GM12878 (cell line): Measurements from ENCODE around the gene CDK17. TPM values are rescaled to one million over a fixed set of nuclear protein-coding genes. Genes with fewer than 3 reads are reported as not detected.

ENCODE experiments used
- ATAC-seq: fragments of 200-7000 bp; cut with Tn5 transposase; 3 replicates; pipeline ENCODE4 v1.9.1; 2020; ENCODE audit warnings: mild to moderate bottlenecking, moderate library complexity
- BruUV-seq: library from RNA; stranded (reverse); fragments of 400-500 nt; replicated peaks from 2 replicates; lab custom pipeline; 2021; lab: Mats Ljungman, UMichigan
- CTCF ChIA-PET: fragments of 300-600 bp; sonication (Branson Sonifier 250); formaldehyde crosslinking; extraction: SDS; loops from one replicate; lab custom pipeline; 2021; ENCODE audit warnings: inconsistent platforms; lab: Yijun Ruan, JAX
- POLR2A ChIA-PET: fragments of 350-600 bp; formaldehyde crosslinking; extraction: SDS; loops from one replicate; lab custom pipeline; 2021; ENCODE audit warnings: inconsistent platforms; lab: Charles Lee
- RAD21 ChIA-PET: fragments of 300-600 bp; sonication (Branson Sonifier 250); formaldehyde crosslinking; loops from one replicate; lab custom pipeline; 2023; ENCODE audit warnings: antibody characterized with exemption; ENCODE audit not compliant: unreplicated experiment; lab: Charles Lee
- SMC1A ChIA-PET: fragments of 300-600 bp; sonication (Branson Sonifier 250); formaldehyde crosslinking; loops from one replicate; lab custom pipeline; 2023; ENCODE audit not compliant: unreplicated experiment, uncharacterized antibody; lab: Charles Lee
- DNase-seq: peaks from one replicate; pipeline ENCODE4 v3.0.0-alpha.2; 2011; ENCODE audit warnings: low read depth, low spot score
- FAIRE-seq: peaks from 3 replicates; lab custom pipeline; 2011; peaks lifted over from hg19 to GRCh38; lab: Jason Lieb, UNC
- H2AFZ ChIP-seq: 2 replicates; pipeline ENCODE4 v1.6.0; 2011; ENCODE audit warnings: low read depth, low read length, control low read depth; ENCODE audit not compliant: control insufficient read depth
- H3K27ac ChIP-seq: 2 replicates; pipeline ENCODE4 v1.5.1; 2011; ENCODE audit warnings: control low read depth; ENCODE audit not compliant: control insufficient read depth, insufficient read depth
- H3K27me3 ChIP-seq, 2 experiments: replicated peaks in 1 of 2; 2 replicates each; pipeline versions ENCODE4 v1.6.0 to v1.6.1; 2011; ENCODE audit warnings: low read length in 1 of 2; ENCODE audit not compliant: control insufficient read depth in 2 of 2, insufficient read depth in 2 of 2
- H3K36me3 ChIP-seq, 2 experiments: 2 replicates each; pipeline ENCODE4 v1.5.1; 2011; ENCODE audit warnings: low read length in 1 of 2; ENCODE audit not compliant: control insufficient read depth in 2 of 2, insufficient read depth in 2 of 2
- H3K4me1 ChIP-seq: 2 replicates; pipeline ENCODE4 v1.6.1; 2011; ENCODE audit warnings: mild to moderate bottlenecking, low read length, moderate library complexity, mixed read lengths; ENCODE audit not compliant: control insufficient read depth, insufficient read depth
- H3K4me2 ChIP-seq: 2 replicates; pipeline ENCODE4 v1.6.0; 2011; ENCODE audit warnings: control low read depth; ENCODE audit not compliant: control insufficient read depth, insufficient read depth
- H3K4me3 ChIP-seq: fragments of 200-600 bp; sonication (generic); 2 replicates; pipeline ENCODE4 v1.5.1; 2016
- H3K79me2 ChIP-seq: 2 replicates; pipeline ENCODE4 v1.6.0; 2011; ENCODE audit warnings: low read length; ENCODE audit not compliant: control insufficient read depth, insufficient read depth
- H3K9ac ChIP-seq: 2 replicates; pipeline ENCODE4 v1.8.0; 2011; ENCODE audit warnings: low read length, control low read depth, mixed read lengths; ENCODE audit not compliant: control insufficient read depth, insufficient read depth
- H3K9me3 ChIP-seq: replicated peaks from 3 replicates; pipeline ENCODE4 v1.5.1; 2011; ENCODE audit warnings: mild to moderate bottlenecking, low read length; ENCODE audit not compliant: control insufficient read depth, insufficient read depth
- H4K20me1 ChIP-seq: 2 replicates; pipeline ENCODE4 v1.6.0; 2011; ENCODE audit not compliant: control insufficient read depth, insufficient read depth
- ASH2L ChIP-seq: fragments of 300-600, 200-600 bp; sonication (generic); IDR thresholded peaks from 2 replicates; pipeline ENCODE4 v1.6.1; 2017; ENCODE audit warnings: low read depth, mild to moderate bottlenecking, borderline replicate concordance
- BHLHE40 ChIP-seq, 2 experiments: fragments of 450-650 bp in 1 of 2; IDR thresholded peaks; 2 replicates each; pipeline ENCODE4 v1.6.1; 2011 to 2017; ENCODE audit warnings: low read depth in 2 of 2, borderline replicate concordance in 1 of 2, improper control_type of control experiment in 1 of 2, low read length in 1 of 2, mild to moderate bottlenecking in 1 of 2
- CREM ChIP-seq: IDR thresholded peaks from 2 replicates; pipeline ENCODE4 v1.6.1; 2014; ENCODE audit warnings: antibody characterized with exemption, low read depth
- ESRRA ChIP-seq: IDR thresholded peaks from 2 replicates; pipeline ENCODE4 v1.6.1; 2012; ENCODE audit warnings: mild to moderate bottlenecking, low read length, improper control_type of control experiment
- NR2C2 ChIP-seq: IDR thresholded peaks from 2 replicates; pipeline ENCODE4 v1.6.1; 2011; ENCODE audit warnings: borderline replicate concordance, low read depth; ENCODE audit not compliant: control insufficient read depth, insufficient read length
- NRF1 ChIP-seq: conservative IDR thresholded peaks from 2 replicates; pipeline ENCODE4 v1.6.1; 2011; ENCODE audit warnings: mild to moderate bottlenecking, low read depth, low read length, improper control_type of control experiment
- USF2 ChIP-seq: IDR thresholded peaks from 2 replicates; pipeline ENCODE4 v1.6.1; 2011; ENCODE audit warnings: low read depth, low read length, improper control_type of control experiment, borderline replicate concordance
- ZBTB4 ChIP-seq: fragments of 450-650 bp; formaldehyde crosslinking; IDR thresholded peaks from 2 replicates; pipeline ENCODE4 v1.4.0; 2022; ENCODE audit warnings: mild to moderate bottlenecking, moderate library complexity
- WGBS: methylation state at CpG from one replicate; pipeline ENCODE4 v1.1.6; 2016; ENCODE audit warnings: low lambda C conversion rate; ENCODE audit not compliant: insufficient replicate concordance, insufficient coverage; ENCODE audit errors: missing lambda C conversion rate; 5-methylcytosine and 5-hydroxymethylcytosine counted together
- in situ Hi-C: fragments of 300-500 bp; cut with MboI; formaldehyde crosslinking; loops from 9 replicates; pipeline ENCODE4 v1.14.3; 2018; ENCODE audit warnings: mixed read lengths
- intact Hi-C: fragments of 100-400 bp; cut with micrococcal nuclease; formaldehyde crosslinking; loops from one replicate; pipeline ENCODE4 v1.14.2; 2022; ENCODE audit not compliant: unreplicated experiment
- polyA plus RNA-seq, 11 experiments: library from polyadenylated mRNA; depleted of rRNA in 4 of 11; unstranded in 6 of 11; stranded (reverse) in 5 of 11; fragments of >200 nt; fragmentation: Nextera tagmentation in 4 of 11; fragmentation: Illumina TruSeq in 1 of 11; extraction: Ambion mirVana in 4 of 11; extraction: Trizol in 1 of 11; gene quantifications; 1 replicate in 1 of 11; 2 replicates in 10 of 11; pipeline versions ENCODE4 v1.2.1 to v1.2.3, GENCODE V29; 2011 to 2016; ENCODE audit warnings: inconsistent platforms in 2 of 11, missing spikeins in 2 of 11, low read depth in 1 of 11
- total RNA-seq, 4 experiments: library from RNA; depleted of rRNA in 3 of 4; stranded (reverse); fragments of >200 nt in 3 of 4; fragmentation: Illumina TruSeq in 1 of 4; extraction: Trizol in 1 of 4; gene quantifications; 2 replicates each; pipeline versions ENCODE4 v1.2.1 to v1.2.3, GENCODE V29; 2013 to 2021

CDK17 gene
- total and polyA plus RNA-seq, 10 of the 15 experiments (the other 5 are each of a cell fraction or from before 2014, with no cell fraction given): 5.6 to 45.6 (median 18.3) TPM

GRCh38 chr12:96289067-96289466 is 111.2 kb downstream of the CDK17 start:
- no peaks in the 10 kb centered on the region for H3K9me3 ChIP-seq
- intact Hi-C loops: no loop called here
- H3K4me3 ChIP-seq: no peak overlapping the region
- ChIA-PET SMC1A (interaction anchor here (2.2 kb wide), 1 partner anchor 9 kb away, joined by 7 read pairs; no protein-coding TSS in a partner anchor), POLR2A (interaction anchor here (0.5 to 0.7 kb wide), 2 partner anchors 11 to 111 kb away, joined by 3 to 4 read pairs; no protein-coding TSS in a partner anchor)
- no peak overlapping the region for H3K4me2 ChIP-seq
- TF ChIP-seq BHLHE40 (IDR thresholded peaks at IDR 0.05; ENCODE audit: borderline replicate concordance in 1 of 2, low read depth in 2 of 2, low read length in 1 of 2) (no peak), NR2C2 (no peak), NRF1 (no peak), ESRRA (no peak), CREM (no peak), USF2 (no peak), ZBTB4 (CRISPR knock-in tag) (no peak), ASH2L (no peak)
- TF ChIP-seq, all 136 proteins: peak for 0
- peaks cover 0 to 19% of the 10 kb centered on the region in 2 experiments for H3K36me3 ChIP-seq
- ChIA-PET CTCF (interaction anchor here (0.7 to 0.8 kb wide), 3 partner anchors 14 to 112 kb away, joined by 3 read pairs; no protein-coding TSS in a partner anchor), RAD21 (no interaction called here)
- no peak for FAIRE-seq
- H3K27me3 ChIP-seq: no peaks in the 10 kb centered on the region
- no peaks in the 10 kb centered on the region for H3K79me2 ChIP-seq
- BruUV-seq: no TSS peak
- 99% methylated on average over 5 of the region's 5 CpGs for WGBS
- no peak for ATAC-seq
- H4K20me1 ChIP-seq: no peaks in the 10 kb centered on the region
- no peak overlapping the region for H2AFZ ChIP-seq
- in situ Hi-C loops: no loop called here
- H3K27ac ChIP-seq: no peak overlapping the region
- no peak overlapping the region for H3K9ac ChIP-seq
- DNase-seq: no peak
- H3K4me1 ChIP-seq: no peaks in the 10 kb centered on the region
